ENCODE data around the gene GDF9.
A peak's percentile ranks its signal among the peaks of the same experiment; 100 is the strongest.

The GDF9 gene

DNA sequence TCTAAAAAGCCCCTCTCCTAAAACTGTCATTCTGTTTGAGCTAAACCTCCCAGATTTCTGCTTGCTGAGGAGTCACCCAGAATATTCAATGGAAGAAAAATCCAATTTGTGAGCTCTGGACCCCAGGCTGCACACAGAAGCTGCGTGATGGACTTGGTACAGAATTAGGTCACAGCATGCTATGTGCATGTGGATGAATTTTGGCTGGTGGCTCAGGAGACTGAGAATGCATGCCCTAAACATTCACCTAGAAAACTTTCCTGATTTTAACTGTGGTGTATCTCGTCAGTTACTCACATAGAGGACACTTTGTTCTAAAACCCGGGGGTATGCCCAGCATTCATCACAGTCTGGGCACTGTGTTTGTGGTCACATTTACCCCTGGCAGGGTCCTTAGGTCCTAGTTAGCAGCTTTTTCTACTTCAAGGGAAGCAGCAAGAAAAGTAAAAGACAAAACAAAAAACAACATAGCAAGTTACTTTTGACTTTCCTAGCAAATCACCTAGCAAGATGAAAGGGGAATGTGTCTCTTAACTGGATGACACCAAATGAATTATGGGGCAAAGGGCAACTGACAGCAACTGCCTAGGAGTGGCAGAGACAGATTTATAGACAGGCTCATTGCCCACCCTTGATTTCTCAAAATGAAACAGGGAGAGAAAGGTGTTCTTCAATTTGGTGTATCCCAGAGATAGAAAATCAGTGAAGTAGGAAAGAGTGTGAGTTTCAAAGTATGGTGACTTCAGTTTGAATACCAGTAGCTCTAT, 27.6 kb downstream of the GDF9 start:
- FAIRE-seq = no peak
- no peak for DNase-seq (ENCODE audit: low spot score)

GRCh38 chr5:132837868-132838267, 28.4 kb downstream of the GDF9 start:
- no peak for FAIRE-seq
- DNase-seq (ENCODE audit: low spot score) = no peak

- DNase-seq (ENCODE audit: low spot score) (no peak), FAIRE-seq (no peak)
These were observed 29.4 kb downstream of the GDF9 start for GRCh38 chr5:132836852-132837251.

- FAIRE-seq = no peak
- no peak for DNase-seq (ENCODE audit: low spot score)
These were observed 32.2 kb downstream of the GDF9 start for GRCh38 chr5:132834057-132834456.

- FAIRE-seq (no peak), DNase-seq (ENCODE audit: low spot score) (no peak)
These were observed 33.7 kb downstream of the GDF9 start for GRCh38 chr5:132832612-132833011.

- FAIRE-seq = no peak
These were observed 35.0 kb downstream of the GDF9 start for GRCh38 chr5:132831095-132831860.

DNA sequence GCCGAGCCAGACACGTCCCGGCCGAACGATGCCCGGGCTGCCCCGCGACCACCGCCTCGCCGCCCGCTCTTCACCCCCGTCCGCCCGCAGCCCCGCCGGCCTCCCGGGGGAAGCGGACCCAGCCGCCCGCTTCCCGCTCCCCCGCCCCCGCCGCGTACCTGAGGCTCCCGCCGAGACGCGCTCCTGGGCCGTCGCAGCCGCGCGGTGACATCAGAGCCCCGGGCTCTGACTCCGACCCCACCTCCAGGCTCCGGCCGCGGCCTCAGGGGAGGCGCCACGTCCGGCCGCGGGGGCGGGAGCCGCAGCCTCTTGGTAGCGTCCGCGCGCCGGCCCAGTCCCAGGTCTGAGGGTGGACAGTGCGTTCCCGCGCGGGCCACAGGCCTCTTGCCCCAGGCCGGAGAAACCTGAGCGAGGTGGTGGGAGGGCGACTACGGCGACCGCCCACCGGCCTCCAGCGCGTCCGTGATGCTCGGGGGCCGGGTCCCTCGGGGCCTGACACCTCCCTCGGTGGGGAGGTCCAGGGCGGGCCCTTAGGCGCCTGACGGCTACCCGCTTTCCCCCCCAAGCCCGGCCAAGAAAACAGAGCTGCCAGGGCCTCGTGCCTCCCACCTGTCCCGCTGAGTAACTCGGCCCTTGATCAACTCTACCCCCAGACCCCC, 35.7 kb downstream of the GDF9 start, which contains the start of gene SHROOM1:
Gene SHROOM1, minus strand, starts transcription at position 212 of the 659 bp plus-strand sequence. CDS start 4,507 bp downstream, outside the sequence.
- peak; percentile 35 for DNase-seq (ENCODE audit: low spot score)

More at GRCh38 chr5:132831095-132831860, 35.0 kb downstream of the GDF9 start:
- DNase-seq (ENCODE audit: low spot score) = no peak

DNA sequence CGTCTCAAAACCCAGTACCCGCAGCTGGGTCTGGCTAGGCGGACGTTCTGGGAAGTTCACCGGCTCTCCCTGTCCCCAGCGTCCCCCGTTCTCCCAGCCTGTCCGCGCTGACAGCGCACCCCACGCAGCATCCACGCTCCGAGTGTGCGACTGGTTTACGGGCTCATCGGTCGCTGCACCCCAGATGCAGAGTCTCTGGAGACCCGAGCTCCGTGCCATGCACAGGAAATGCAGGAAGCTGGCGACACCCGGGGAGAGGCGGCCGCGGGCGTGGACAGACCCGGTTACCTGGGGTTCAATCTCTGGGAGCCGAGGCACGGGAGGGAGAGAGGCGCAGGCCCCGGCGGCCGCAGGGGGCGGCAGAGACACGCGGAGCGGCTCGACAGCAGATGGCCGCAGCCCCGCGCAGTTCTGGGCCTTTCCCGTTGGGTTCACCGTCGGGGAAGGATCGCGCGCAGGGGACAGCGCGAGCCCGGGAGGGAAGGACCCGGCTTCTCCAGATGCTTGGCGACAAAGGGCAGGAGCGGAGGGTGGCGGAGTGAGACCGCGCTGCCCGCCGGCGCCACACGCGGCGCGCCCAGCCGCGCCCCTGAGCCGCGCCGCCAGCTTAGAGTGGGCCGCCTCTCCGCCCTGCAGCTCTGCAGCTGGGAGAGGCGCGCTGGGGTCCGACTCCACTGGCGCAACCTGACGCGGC, 36.4 kb downstream of the GDF9 start:
- no peak for FAIRE-seq
- peak; percentile 53 for DNase-seq (ENCODE audit: low spot score)

More for the DNA sequence above, 35.7 kb downstream of the GDF9 start, which contains the start of gene SHROOM1:
- no peak for FAIRE-seq

DNA sequence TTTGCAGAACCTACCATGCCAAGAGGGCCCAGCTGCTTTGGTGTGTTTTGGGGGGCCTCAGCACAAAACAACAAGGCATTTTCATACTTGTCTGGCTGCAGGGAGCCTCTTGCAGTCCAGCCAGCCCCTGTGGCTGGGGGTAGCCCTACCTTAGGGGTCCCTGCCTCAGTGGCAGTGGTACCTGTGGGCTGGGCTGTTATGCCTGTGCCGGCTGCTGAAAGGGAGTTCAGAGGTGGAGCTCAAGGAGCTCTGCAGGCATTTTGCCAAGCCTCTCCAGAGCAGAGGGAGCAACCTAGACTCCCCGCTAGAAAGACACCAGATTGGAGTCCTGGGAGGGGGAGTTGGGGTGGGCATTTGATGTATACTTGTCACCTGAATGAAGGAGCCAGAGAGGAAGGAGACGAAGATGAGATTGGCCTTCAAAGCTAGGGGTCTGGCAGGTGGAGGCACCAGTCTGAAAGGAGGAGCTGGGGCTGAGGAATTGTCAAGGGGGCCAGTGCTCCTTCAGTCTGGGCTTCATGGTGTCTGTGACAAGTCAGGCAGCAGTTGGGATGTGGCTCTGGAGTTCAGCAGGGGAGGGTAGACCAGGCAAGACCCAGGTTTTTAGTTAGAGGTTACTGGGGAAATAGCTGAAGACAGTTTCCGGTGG, 37.3 kb downstream of the GDF9 start:
- no peak for FAIRE-seq

GRCh38 chr5:132827943-132828673, 38.2 kb downstream of the GDF9 start:
- DNase-seq (ENCODE audit: low spot score) = no peak
- no peak for FAIRE-seq

More for the DNA sequence above, 37.3 kb downstream of the GDF9 start:
- no peak for DNase-seq (ENCODE audit: low spot score)

- DNase-seq (ENCODE audit: low spot score) = no peak
- FAIRE-seq = no peak
These were observed 39.7 kb downstream of the GDF9 start for GRCh38 chr5:132826424-132827082.

DNA sequence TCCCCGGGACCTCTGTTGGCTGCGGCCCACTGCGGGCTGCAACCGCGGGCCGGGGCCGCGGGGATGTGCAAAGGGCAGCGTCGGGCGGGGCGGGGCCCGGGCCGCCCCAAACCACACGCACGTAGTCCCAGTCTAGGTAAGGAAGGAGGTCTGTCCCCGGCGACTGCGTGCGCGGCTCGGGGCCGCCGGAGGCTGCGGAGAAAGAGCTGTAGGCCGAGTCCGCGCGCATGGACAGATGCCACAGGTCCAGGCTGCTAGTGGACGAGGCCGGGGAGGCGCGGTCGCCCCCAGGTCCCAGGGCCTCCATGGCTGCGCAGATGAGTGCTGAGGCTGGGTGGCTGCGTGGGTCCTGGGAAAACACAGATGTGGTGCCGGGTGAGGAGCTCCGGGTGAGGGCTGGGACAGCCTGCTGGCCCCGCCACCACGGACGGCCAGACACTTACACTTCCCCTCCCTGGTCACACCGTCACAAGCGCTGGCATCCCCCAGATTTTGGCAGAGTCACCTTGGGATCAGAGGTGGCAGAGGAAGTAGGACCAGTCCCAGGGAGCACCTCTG, 40.4 kb downstream of the GDF9 start:
- DNase-seq (ENCODE audit: low spot score) = no peak
- no peak for FAIRE-seq

- FAIRE-seq (no peak), DNase-seq (ENCODE audit: low spot score) (no peak)
These were observed 41.0 kb downstream of the GDF9 start for GRCh38 chr5:132825033-132825833.

DNA sequence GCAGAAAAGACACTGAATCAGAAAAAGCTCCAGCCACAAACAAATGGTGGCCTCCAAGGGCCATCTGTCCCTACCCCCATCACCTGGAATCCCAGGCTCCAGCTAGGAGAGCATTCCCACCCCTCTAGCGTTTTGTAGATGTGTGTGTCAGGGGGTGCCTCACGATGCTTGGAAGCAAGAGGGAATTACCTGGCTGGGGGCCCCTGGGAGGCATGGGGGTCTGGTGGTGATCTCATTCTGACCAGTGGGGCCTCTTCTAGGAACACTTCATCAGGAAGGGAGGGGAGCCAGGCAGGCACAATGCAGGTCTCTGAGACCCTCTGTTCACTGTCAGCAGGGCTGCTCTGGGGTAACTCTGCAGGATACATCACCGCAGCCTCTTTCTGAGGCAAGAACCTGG, 41.8 kb downstream of the GDF9 start:
- FAIRE-seq (no peak), DNase-seq (ENCODE audit: low spot score) (no peak)

GRCh38 chr5:132823481-132824050, 42.7 kb downstream of the GDF9 start:
- DNase-seq (ENCODE audit: low spot score) = no peak
- FAIRE-seq = no peak

GRCh38 chr5:132822650-132823480, 43.4 kb downstream of the GDF9 start:
- FAIRE-seq (no peak), DNase-seq (ENCODE audit: low spot score) (no peak)

DNA sequence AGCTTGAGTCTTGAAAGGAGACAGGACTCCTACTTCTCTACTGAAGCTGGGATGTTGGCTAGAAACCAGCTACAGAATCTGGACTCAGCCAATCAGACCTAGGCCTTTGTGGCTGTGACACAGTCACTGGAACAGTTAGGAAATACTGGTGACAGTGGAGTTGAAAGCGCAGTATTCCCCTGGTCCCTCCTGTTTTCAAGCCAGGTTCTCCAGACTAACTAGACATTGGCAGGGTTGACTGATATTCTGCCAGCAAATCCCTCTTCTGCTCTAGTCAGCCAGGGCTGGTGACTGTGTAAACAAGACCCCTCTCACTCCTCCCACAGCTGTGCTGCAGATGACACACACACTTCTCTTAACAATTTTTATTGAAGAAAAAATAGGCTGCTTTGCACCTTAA, 44.5 kb downstream of the GDF9 start:
- DNase-seq (ENCODE audit: low spot score) (no peak), FAIRE-seq (no peak)
